A673 (cell line): ENCODE results near the gene GALNT14.

Experiments used
- EZH2 ChIP-seq: fragments of 200-600 bp; sonication (generic); IDR thresholded peaks from 2 replicates; pipeline ENCODE4 v1.6.1; 2017; ENCODE audit warnings: borderline replicate concordance, low read depth, mild to moderate bottlenecking, mixed read lengths, antibody characterized with exemption, low read length; ENCODE audit not compliant: poor library complexity, severe bottlenecking
- TF ChIP-seq, protein P1 (sequence below): fragments of 300-800, 200-600 bp; sonication (generic); conservative IDR thresholded peaks from 2 replicates; pipeline ENCODE4 v1.5.1; 2017; ENCODE audit warnings: low read depth, mild to moderate bottlenecking, antibody characterized with exemption, low read length, moderate library complexity, mixed read lengths

DNA sequence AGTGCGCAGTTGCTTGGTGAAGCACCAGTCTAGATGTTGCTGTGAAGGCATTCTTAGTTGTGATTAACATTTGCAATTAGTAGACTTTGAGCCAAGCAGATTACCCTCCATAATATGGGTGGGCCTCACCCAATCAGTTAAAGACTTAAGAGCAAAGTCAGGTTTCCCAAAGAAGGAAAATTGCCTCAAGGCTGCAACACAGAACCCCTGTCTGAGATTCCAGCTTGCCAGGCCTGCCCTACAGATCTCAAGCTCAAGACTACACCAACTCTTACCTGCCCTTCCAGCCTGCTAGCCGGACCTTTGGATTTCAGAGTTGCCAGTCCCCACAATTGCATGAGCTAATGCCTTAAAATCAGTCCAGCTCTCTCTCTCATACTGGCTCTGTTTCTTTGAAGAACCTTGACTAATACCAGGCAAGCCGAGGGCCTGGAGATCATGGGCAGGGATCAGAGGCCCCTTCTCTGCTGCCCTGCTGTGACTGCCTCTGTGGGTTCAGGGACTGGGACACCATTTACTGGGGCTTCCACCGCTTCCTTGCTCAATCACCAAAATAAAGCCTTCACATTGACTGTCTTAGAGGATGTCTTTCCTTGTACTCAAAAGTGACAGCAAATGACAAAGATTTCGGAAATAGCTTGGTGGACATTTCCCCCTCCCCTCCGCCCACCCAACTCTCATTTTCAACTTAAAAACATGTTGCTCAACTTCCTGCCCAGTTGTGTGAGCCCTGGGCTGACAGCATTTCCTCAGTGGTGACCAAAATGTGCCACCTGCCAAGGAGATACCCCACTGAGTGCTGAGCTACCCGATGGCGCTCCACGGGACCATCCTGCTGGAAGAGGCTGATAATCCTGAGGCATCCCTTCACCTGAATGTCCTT is 86.7 kb downstream of the GALNT14 start:
- TF ChIP-seq, protein P1, sequence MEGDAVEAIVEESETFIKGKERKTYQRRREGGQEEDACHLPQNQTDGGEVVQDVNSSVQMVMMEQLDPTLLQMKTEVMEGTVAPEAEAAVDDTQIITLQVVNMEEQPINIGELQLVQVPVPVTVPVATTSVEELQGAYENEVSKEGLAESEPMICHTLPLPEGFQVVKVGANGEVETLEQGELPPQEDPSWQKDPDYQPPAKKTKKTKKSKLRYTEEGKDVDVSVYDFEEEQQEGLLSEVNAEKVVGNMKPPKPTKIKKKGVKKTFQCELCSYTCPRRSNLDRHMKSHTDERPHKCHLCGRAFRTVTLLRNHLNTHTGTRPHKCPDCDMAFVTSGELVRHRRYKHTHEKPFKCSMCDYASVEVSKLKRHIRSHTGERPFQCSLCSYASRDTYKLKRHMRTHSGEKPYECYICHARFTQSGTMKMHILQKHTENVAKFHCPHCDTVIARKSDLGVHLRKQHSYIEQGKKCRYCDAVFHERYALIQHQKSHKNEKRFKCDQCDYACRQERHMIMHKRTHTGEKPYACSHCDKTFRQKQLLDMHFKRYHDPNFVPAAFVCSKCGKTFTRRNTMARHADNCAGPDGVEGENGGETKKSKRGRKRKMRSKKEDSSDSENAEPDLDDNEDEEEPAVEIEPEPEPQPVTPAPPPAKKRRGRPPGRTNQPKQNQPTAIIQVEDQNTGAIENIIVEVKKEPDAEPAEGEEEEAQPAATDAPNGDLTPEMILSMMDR, result no peak
- TF ChIP-seq EZH2, result no peak
